MCF 10A (cell line): Measurements from ENCODE around the gene FILIP1L. TPM values are rescaled to one million over a fixed set of nuclear protein-coding genes. Genes with fewer than 3 reads are reported as not detected.

Source experiments
- BruUV-seq: library from RNA; stranded (reverse); fragments of 400-500 nt; replicated peaks from 2 replicates; lab custom pipeline; 2021; lab: Mats Ljungman, UMichigan
- CTCF ChIA-PET: fragments of 300-600 bp; sonication (Branson Sonifier 250); formaldehyde crosslinking; extraction: SDS; loops from one replicate; lab custom pipeline; 2021; ENCODE audit warnings: antibody characterized with exemption, inconsistent platforms; lab: Yijun Ruan, JAX
- POLR2A ChIA-PET: fragments of 300-600, 350-650 bp; sonication (Branson Sonifier 250); formaldehyde crosslinking; extraction: SDS; loops from one replicate; lab custom pipeline; 2020; ENCODE audit warnings: antibody characterized with exemption, inconsistent platforms; lab: Yijun Ruan, JAX
- DNase-seq: peaks from one replicate; pipeline ENCODE4 v3.0.0-alpha.2; 2018; ENCODE audit not compliant: unreplicated experiment
- H3K27ac Mint-ChIP-seq: one replicate; pipeline ENCODE4 v1.8.0; 2022; ENCODE audit warnings: mild to moderate bottlenecking, low read depth, mixed read lengths; ENCODE audit not compliant: unreplicated experiment
- H3K27me3 Mint-ChIP-seq: one replicate; pipeline ENCODE4 v1.8.0; 2022; ENCODE audit warnings: mixed read lengths; ENCODE audit not compliant: insufficient read depth, unreplicated experiment
- H3K36me3 Mint-ChIP-seq: one replicate; pipeline ENCODE4 v1.8.0; 2022; ENCODE audit warnings: mild to moderate bottlenecking, moderate library complexity, mixed read lengths; ENCODE audit not compliant: insufficient read depth, unreplicated experiment
- H3K4me1 Mint-ChIP-seq: one replicate; pipeline ENCODE4 v1.8.0; 2022; ENCODE audit warnings: mixed read lengths; ENCODE audit not compliant: insufficient read depth, unreplicated experiment
- H3K4me3 Mint-ChIP-seq: one replicate; pipeline ENCODE4 v1.8.0; 2022; ENCODE audit warnings: mild to moderate bottlenecking, moderate library complexity, mixed read lengths; ENCODE audit not compliant: unreplicated experiment
- H3K9me3 Mint-ChIP-seq: one replicate; pipeline ENCODE4 v1.8.0; 2022; ENCODE audit warnings: mixed read lengths; ENCODE audit not compliant: unreplicated experiment
- intact Hi-C: fragments of 100-400 bp; cut with micrococcal nuclease; formaldehyde crosslinking; loops from 2 replicates; pipeline ENCODE4 v1.14.1; 2022
- total RNA-seq: library from RNA; stranded (reverse); gene quantifications from 2 replicates; pipeline ENCODE4 v1.2.3, GENCODE V29; 2022
- TF ChIP-seq, protein P1 (sequence below): fragments of 200-600 bp; IDR thresholded peaks from one replicate; pipeline ENCODE4 v1.8.0; 2022; ENCODE audit warnings: antibody characterized with exemption, mild to moderate bottlenecking; ENCODE audit not compliant: unreplicated experiment

The FILIP1L gene
- total RNA-seq, 1 experiment from 2014 or later = 2.4 TPM

DNA sequence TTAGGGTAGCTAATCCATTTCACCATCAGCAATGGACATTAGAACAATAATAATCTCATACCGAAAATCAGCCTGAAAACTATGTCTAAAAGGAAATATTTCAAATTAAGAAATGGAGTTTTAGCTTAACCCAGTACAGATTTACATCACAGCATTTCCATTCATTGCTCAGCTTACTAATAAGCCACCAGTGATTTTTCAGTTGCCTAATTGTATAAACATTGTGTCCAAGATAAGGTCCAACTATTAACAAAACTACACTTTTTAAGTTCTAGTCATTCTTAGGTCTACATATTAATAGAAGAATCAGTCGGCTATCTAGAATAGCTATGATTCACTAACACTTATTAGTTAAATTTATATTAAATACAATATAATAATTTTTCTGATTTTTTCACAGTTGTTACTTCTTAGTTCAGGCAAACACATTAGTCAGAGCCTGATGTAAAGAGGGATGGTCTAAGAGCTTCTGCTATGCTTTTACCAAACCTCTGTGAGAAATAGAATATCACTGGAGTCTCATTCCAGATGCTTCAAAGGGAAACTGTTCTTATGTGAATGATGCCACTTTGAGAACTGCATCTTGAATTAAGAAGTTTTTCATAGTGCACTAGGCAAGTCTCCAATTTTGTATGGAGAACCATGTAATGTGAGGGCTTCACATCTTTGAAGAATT is 222.6 kb downstream of the FILIP1L start:
- DNase-seq = no peak
- no TSS peak for BruUV-seq
- Mint-ChIP-seq H3K36me3 (no peaks in the 10 kb centered on the region), H3K4me1 (peaks cover 15% of the 10 kb centered on the region), H3K27ac (no peak overlapping the region), H3K9me3 (no peaks in the 10 kb centered on the region), H3K27me3 (no peaks in the 10 kb centered on the region), H3K4me3 (no peak overlapping the region)
- TF ChIP-seq, protein P1, sequence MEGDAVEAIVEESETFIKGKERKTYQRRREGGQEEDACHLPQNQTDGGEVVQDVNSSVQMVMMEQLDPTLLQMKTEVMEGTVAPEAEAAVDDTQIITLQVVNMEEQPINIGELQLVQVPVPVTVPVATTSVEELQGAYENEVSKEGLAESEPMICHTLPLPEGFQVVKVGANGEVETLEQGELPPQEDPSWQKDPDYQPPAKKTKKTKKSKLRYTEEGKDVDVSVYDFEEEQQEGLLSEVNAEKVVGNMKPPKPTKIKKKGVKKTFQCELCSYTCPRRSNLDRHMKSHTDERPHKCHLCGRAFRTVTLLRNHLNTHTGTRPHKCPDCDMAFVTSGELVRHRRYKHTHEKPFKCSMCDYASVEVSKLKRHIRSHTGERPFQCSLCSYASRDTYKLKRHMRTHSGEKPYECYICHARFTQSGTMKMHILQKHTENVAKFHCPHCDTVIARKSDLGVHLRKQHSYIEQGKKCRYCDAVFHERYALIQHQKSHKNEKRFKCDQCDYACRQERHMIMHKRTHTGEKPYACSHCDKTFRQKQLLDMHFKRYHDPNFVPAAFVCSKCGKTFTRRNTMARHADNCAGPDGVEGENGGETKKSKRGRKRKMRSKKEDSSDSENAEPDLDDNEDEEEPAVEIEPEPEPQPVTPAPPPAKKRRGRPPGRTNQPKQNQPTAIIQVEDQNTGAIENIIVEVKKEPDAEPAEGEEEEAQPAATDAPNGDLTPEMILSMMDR = no peak
- intact Hi-C loops = no loop called here
- CTCF ChIA-PET = interaction anchor here (0.9 to 1.2 kb wide), 6 partner anchors 10 to 151 kb away, joined by 3 to 5 read pairs (median 4); no protein-coding TSS in a partner anchor
- POLR2A ChIA-PET = interaction anchor here (0.6 to 2.7 kb wide), 3 partner anchors 9 to 38 kb away, joined by 3 to 6 read pairs (median 3); no protein-coding TSS in a partner anchor

DNA sequence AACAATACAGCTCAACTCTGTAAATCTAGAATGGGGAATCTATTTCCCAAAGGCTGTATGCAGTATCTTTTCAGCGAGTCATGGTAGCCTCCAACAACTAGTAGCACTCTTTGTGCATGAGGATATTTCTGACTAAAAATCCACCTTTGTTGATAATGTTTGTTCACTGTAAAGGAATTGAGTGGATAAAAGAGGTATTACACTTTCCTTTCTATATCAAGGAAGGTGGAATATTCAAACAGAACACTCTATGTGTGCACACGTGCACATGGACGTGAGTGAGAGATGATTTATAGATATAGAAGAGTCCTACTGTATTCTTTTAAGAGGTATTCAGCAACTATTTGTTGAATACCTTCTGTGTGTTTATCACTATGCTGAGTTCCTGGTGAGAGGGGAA is 228.4 kb downstream of the FILIP1L start:
- no TSS peak for BruUV-seq
- intact Hi-C loops = no loop called here
- no peaks in the 10 kb centered on the region for H3K27me3 Mint-ChIP-seq
- no peaks in the 10 kb centered on the region for H3K9me3 Mint-ChIP-seq
- ChIA-PET CTCF (interaction anchor here (2.8 kb wide), 1 partner anchor 9 kb away, joined by 16 read pairs; no protein-coding TSS in a partner anchor), POLR2A (no interaction called here)
- DNase-seq = no peak
- peaks cover 9% of the 10 kb centered on the region for H3K4me1 Mint-ChIP-seq
- H3K36me3 Mint-ChIP-seq = no peaks in the 10 kb centered on the region
- peak overlapping the region; percentile 24 for H3K27ac Mint-ChIP-seq
- TF ChIP-seq, protein P1 = no peak
- no peak overlapping the region for H3K4me3 Mint-ChIP-seq

DNA sequence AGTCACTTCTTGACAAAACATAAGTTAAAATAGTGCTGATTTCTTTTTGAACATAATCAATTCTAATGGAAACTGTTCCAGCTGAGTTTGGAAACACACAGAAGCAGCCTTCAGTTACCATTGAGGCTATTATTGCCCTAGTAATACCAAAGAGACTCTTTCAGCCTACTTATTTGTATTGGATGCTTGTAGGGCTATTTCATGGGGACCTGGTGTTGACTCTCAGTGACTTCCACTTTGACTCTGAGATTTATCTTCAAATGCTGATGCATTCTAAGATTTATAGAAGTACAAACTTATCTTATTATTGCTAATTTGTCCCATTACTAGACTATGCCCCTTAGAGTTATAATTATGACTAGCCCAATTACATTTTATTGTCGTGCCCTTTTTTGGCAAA is 229.2 kb downstream of the FILIP1L start:
- Mint-ChIP-seq H3K27ac (no peak overlapping the region), H3K4me3 (no peak overlapping the region), H3K27me3 (no peaks in the 10 kb centered on the region), H3K4me1 (peaks cover 9% of the 10 kb centered on the region), H3K36me3 (no peaks in the 10 kb centered on the region), H3K9me3 (no peaks in the 10 kb centered on the region)
- ChIA-PET POLR2A (interaction anchor here (0.6 to 2.1 kb wide), 2 partner anchors 9 to 88 kb away, joined by 3 to 8 read pairs; no protein-coding TSS in a partner anchor), CTCF (interaction anchor here (2.8 kb wide), 1 partner anchor 10 kb away, joined by 16 read pairs; no protein-coding TSS in a partner anchor)
- intact Hi-C loops = no loop called here
- TF ChIP-seq, protein P1 = no peak
- BruUV-seq = no TSS peak
- no peak for DNase-seq

DNA sequence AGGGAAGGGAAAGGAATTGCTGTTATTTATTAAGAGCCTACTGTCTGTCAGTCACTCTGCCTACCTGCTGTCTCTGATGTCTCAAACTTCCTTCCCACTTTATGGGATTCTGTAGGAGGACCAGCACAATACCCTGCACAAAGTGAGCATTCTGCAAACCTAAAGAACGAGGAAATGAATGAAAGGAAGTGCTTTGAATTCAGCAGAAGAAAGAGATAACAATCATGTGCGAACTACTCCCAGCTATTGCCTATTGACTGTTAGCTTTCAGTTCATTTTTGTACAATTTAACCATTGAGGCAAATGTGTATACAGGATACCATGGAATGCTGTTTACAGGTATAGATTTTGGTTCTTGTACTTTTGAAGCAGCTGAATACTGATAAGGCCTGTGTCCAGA is 229.8 kb downstream of the FILIP1L start:
- H3K9me3 Mint-ChIP-seq = no peaks in the 10 kb centered on the region
- CTCF ChIA-PET = interaction anchor here (0.8 to 2.8 kb wide), 3 partner anchors 11 to 1792 kb away, joined by 3 to 16 read pairs (median 7); partner anchors contain the start of gene ZBTB11
- H3K4me1 Mint-ChIP-seq = peaks cover 9% of the 10 kb centered on the region
- no peaks in the 10 kb centered on the region for H3K27me3 Mint-ChIP-seq
- no peaks in the 10 kb centered on the region for H3K36me3 Mint-ChIP-seq
- TF ChIP-seq, protein P1 = no peak
- POLR2A ChIA-PET = interaction anchor here (0.6 to 2.1 kb wide), 3 partner anchors 10 to 89 kb away, joined by 3 to 8 read pairs (median 5); no protein-coding TSS in a partner anchor
- intact Hi-C loops = no loop called here
- DNase-seq = no peak
- no peak overlapping the region for H3K4me3 Mint-ChIP-seq
- no peak overlapping the region for H3K27ac Mint-ChIP-seq
- no TSS peak for BruUV-seq
